ENCODE data around the gene GPSM3. TPM values are rescaled to one million over a fixed set of nuclear protein-coding genes. Genes with fewer than 3 reads are reported as not detected.

The GPSM3 gene
- total RNA-seq, 1 experiment from 2014 or later: 4.8 TPM

DNA sequence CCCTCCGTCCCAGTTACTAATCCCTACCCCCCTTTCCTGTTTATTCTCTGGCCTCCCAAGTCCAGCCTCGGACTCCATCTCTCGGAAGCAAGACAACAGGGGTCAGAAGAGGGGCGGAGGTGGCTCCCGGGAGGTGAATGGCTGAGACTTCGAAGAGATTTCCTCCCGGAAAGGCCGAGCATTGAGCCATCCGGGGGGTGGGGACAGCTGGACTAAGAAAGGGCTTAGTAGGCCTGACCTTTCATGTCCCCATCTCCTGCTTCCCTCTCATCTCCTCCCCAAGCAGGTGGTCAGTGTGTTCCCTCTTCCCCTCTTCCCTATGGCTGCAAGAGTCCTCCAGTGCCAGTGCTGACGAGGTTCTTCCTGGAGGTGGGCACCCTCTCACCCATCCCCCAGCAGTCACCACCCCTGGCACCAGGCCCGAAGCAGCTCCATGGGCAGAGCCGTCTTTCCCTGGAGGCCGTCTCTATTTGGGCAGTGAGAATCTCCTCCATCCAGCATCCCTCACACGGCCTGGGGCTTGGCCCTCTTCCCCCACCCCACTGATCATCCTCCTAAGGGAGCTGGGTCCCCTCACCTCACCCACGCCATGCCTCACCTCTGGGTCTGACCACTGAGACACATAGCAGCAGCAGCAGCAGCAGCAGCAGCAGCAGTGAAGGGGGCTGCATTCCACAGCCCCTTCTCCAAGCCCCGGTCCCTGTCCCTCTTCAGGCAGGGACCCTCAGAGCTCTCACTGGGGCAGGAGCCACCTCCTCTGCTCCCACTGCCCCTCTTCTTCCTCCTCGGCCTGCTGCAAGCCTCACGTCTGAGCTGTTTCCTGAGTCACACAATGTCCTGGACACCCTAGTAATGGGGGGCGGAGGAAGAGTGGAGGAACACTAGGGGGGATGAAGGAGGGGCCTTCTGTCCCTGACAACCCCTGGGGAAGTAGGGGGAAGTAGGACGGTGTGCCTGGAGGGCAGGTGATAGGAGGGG, 31.1 kb upstream of the GPSM3 start, which contains the start of gene NOTCH4:
Gene NOTCH4, minus strand, starts transcription at position 810 of the 978 bp plus-strand sequence. Its CDS starts 139 bp downstream, at position 671.
- ChIA-PET POLR2A (ENCODE audit: low non-redundant PET) (no interaction called here), CTCF (no interaction called here)
- H3K4me1 ChIP-seq (ENCODE audit: insufficient read depth, low read length, poor library complexity, severe bottlenecking): no peaks in the 10 kb centered on the region
- no peaks in the 10 kb centered on the region for H3K27me3 ChIP-seq (replicated peaks; ENCODE audit: insufficient read depth, low read depth, low read length, poor library complexity)
- no peak within 1 kb of the TSS for H3K4me3 ChIP-seq (ENCODE audit: low read depth, low read length, poor library complexity, severe bottlenecking)
- no peaks in the 10 kb centered on the region for H3K36me3 ChIP-seq (ENCODE audit: insufficient read depth, low read length, poor library complexity, severe bottlenecking)
- no peaks in the 10 kb centered on the region for H3K9me3 ChIP-seq (ENCODE audit: low read depth, low read length, poor library complexity, severe bottlenecking)
- no peak within 1 kb of the TSS for H3K27ac ChIP-seq (ENCODE audit: low read depth, low read length, poor library complexity, severe bottlenecking)
- no TSS peak for BruUV-seq (replicated peaks)
- no peak for DNase-seq (ENCODE audit: low spot score)
- intact Hi-C loops (cut with micrococcal nuclease; ENCODE audit: unreplicated experiment): no loop called here
- TF ChIP-seq EZH2 (IDR thresholded peaks at IDR 0.05; ENCODE audit: borderline replicate concordance, low read depth, low read length, poor library complexity, severe bottlenecking): no peak
- TF ChIP-seq, protein P1, sequence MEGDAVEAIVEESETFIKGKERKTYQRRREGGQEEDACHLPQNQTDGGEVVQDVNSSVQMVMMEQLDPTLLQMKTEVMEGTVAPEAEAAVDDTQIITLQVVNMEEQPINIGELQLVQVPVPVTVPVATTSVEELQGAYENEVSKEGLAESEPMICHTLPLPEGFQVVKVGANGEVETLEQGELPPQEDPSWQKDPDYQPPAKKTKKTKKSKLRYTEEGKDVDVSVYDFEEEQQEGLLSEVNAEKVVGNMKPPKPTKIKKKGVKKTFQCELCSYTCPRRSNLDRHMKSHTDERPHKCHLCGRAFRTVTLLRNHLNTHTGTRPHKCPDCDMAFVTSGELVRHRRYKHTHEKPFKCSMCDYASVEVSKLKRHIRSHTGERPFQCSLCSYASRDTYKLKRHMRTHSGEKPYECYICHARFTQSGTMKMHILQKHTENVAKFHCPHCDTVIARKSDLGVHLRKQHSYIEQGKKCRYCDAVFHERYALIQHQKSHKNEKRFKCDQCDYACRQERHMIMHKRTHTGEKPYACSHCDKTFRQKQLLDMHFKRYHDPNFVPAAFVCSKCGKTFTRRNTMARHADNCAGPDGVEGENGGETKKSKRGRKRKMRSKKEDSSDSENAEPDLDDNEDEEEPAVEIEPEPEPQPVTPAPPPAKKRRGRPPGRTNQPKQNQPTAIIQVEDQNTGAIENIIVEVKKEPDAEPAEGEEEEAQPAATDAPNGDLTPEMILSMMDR (conservative IDR thresholded peaks at IDR 0.05; ENCODE audit: low read depth, low read length): no peak

DNA sequence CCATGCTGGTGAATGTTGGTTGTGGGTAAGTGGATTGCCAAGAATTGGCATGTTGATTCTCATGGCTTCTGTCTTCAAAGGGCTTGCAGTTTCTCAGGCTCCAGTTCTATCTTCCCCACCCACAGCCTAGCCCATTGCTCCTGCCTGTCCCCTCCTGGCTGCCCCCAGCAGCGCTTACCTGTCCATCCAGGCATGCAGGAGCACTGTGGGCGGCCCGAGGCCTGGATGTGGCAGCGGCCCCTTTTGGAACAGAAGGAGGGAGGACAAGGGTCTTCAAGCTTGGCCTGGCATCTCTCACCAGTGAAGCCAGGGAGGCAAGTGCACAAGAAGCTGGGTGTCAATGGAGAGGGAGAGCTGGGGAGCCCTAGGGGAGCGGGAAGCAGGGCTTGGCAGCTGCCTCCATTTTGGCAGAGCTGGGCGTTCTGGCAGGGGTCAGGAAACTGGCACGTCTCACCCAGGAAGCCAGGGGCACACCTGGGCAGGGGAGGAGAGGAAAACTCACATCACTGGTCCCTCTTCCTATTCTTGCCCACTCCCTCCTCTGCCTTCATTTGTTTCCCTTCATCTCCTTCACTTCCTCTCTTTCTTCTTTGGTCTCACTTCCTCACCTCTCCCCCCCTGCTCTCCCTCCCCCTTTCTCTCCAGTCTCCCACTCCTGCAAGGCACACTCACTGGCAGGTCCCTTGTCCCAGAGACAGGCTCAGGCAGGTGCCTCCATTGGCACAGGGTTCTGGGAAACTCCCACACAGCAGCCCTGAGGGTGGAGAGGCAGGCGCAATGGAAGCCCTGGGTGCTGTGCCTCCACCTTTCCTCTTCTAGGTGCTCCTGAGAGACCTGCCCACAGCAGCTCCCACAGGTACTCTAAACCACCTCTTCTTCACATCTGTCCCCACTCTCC, 30.1 kb upstream of the GPSM3 start:
- intact Hi-C loops (cut with micrococcal nuclease; ENCODE audit: unreplicated experiment): no loop called here
- Histone ChIP-seq H3K4me1 (ENCODE audit: insufficient read depth, low read length, poor library complexity, severe bottlenecking) (no peaks in the 10 kb centered on the region), H3K27ac (ENCODE audit: low read depth, low read length, poor library complexity, severe bottlenecking) (no peak overlapping the region), H3K4me3 (ENCODE audit: low read depth, low read length, poor library complexity, severe bottlenecking) (no peak overlapping the region), H3K9me3 (ENCODE audit: low read depth, low read length, poor library complexity, severe bottlenecking) (no peaks in the 10 kb centered on the region), H3K27me3 (replicated peaks; ENCODE audit: insufficient read depth, low read depth, low read length, poor library complexity) (no peaks in the 10 kb centered on the region), H3K36me3 (ENCODE audit: insufficient read depth, low read length, poor library complexity, severe bottlenecking) (no peaks in the 10 kb centered on the region)
- CTCF ChIA-PET: no interaction called here
- BruUV-seq (replicated peaks): no TSS peak
- TF ChIP-seq, protein P1 (conservative IDR thresholded peaks at IDR 0.05; ENCODE audit: low read depth, low read length): no peak
- no peak for TF ChIP-seq EZH2 (IDR thresholded peaks at IDR 0.05; ENCODE audit: borderline replicate concordance, low read depth, low read length, poor library complexity, severe bottlenecking)
- POLR2A ChIA-PET (ENCODE audit: low non-redundant PET): no interaction called here
- no peak for DNase-seq (ENCODE audit: low spot score)

DNA sequence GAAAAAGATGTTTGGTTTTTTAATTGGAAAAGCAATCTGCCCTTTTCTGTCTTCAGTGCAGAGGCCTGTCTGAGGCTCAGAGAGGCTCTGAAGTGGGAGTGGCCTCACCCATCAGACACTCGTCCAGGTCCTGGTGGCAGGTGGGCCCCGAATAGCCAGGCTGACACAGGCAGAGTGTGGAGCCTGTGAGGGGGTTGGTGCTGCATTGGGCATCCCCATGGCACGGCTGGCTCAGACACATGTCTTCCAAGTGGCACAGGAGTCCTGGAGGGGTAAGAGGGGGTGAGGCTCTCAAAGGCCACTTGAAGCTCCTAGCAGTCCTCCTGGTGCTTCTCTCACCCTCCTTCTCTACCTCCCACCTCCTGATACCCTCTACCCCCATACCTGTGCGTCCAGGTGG, 27.6 kb upstream of the GPSM3 start:
- H3K36me3 ChIP-seq (ENCODE audit: insufficient read depth, low read length, poor library complexity, severe bottlenecking): no peaks in the 10 kb centered on the region
- intact Hi-C loops (cut with micrococcal nuclease; ENCODE audit: unreplicated experiment): no loop called here
- DNase-seq (ENCODE audit: low spot score): no peak
- TF ChIP-seq, protein P1 (conservative IDR thresholded peaks at IDR 0.05; ENCODE audit: low read depth, low read length): no peak
- no peak for TF ChIP-seq EZH2 (IDR thresholded peaks at IDR 0.05; ENCODE audit: borderline replicate concordance, low read depth, low read length, poor library complexity, severe bottlenecking)
- no peaks in the 10 kb centered on the region for H3K9me3 ChIP-seq (ENCODE audit: low read depth, low read length, poor library complexity, severe bottlenecking)
- no TSS peak for BruUV-seq (replicated peaks)
- no peaks in the 10 kb centered on the region for H3K27me3 ChIP-seq (replicated peaks; ENCODE audit: insufficient read depth, low read depth, low read length, poor library complexity)
- no peaks in the 10 kb centered on the region for H3K4me1 ChIP-seq (ENCODE audit: insufficient read depth, low read length, poor library complexity, severe bottlenecking)
- H3K4me3 ChIP-seq (ENCODE audit: low read depth, low read length, poor library complexity, severe bottlenecking): no peak overlapping the region
- no peak overlapping the region for H3K27ac ChIP-seq (ENCODE audit: low read depth, low read length, poor library complexity, severe bottlenecking)
- ChIA-PET POLR2A (ENCODE audit: low non-redundant PET) (no interaction called here), CTCF (interaction anchor here (0.6 kb wide), 1 partner anchor 621 kb away, joined by 5 read pairs; no protein-coding TSS in a partner anchor)

Data from A673 (cell line).